GM20000 (cell line): ENCODE measurements around the gene BTF3.
"Not testable (repeated sequence)": the region's sequence is repeated elsewhere in the genome, so short reads cannot be mapped to it uniquely, and the experiment has no call there.

Experiments
- DNase-seq: peaks from one replicate; pipeline ENCODE4 v3.0.0; 2012; ENCODE audit warnings: low spot score
- TF ChIP-seq, protein P1 (sequence below): IDR thresholded peaks from 2 replicates; pipeline ENCODE4 v1.5.1; 2012; ENCODE audit warnings: mild to moderate bottlenecking, control low read depth; ENCODE audit errors: extremely low read depth, missing control alignments

BTF3 gene

DNA sequence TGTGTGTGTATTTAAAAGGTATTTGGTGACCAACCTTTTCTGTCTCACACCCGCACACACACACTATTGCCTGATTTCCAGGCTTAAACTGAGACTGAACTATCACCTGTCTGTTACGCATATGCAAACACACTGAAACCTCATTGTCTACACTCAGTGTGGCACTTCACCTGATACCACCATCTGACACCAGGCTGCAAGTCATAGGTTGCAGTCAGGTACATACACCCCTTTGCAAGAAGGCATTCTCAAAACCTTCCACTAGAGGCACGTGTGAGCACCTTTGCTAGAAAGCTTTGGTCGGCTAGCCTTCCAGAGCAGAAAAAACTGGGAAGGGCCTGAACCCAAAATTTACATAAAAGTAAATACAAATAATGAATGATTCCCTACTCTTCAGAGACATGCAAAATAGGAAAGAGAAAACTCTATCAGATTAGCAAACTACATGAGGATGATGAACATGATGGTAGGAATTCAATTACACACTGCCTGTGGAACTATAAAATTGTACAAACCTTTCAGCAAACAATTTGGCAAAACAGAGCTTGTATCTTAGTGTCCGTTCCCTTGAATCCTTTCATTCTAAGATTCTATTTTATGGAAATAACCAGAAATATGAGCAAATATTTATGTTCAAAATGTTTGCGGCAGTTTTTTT, 43.7 kb upstream of the BTF3 start:
- TF ChIP-seq, protein P1, sequence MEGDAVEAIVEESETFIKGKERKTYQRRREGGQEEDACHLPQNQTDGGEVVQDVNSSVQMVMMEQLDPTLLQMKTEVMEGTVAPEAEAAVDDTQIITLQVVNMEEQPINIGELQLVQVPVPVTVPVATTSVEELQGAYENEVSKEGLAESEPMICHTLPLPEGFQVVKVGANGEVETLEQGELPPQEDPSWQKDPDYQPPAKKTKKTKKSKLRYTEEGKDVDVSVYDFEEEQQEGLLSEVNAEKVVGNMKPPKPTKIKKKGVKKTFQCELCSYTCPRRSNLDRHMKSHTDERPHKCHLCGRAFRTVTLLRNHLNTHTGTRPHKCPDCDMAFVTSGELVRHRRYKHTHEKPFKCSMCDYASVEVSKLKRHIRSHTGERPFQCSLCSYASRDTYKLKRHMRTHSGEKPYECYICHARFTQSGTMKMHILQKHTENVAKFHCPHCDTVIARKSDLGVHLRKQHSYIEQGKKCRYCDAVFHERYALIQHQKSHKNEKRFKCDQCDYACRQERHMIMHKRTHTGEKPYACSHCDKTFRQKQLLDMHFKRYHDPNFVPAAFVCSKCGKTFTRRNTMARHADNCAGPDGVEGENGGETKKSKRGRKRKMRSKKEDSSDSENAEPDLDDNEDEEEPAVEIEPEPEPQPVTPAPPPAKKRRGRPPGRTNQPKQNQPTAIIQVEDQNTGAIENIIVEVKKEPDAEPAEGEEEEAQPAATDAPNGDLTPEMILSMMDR, result peak; percentile 60
- no peak for DNase-seq

DNA sequence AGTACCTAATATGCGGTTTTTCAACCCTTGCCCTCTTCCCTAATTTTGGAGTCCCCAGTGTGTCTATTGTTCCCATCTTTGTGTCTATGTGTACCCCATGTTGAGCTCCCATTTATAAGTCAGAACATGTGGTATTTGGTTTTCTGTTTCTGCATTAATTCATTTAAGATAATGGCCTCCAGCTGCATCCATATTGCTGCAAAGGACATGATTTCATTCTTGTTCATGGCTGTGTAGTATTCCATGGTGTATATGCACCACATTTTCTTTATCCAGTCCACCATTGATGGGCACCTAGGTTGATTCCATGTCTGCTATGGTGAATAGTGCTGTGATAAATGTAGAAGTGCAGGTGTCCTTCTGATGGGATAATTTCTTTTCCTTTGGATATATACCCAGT, 41.8 kb upstream of the BTF3 start:
- not testable (repeated sequence) for DNase-seq

DNA sequence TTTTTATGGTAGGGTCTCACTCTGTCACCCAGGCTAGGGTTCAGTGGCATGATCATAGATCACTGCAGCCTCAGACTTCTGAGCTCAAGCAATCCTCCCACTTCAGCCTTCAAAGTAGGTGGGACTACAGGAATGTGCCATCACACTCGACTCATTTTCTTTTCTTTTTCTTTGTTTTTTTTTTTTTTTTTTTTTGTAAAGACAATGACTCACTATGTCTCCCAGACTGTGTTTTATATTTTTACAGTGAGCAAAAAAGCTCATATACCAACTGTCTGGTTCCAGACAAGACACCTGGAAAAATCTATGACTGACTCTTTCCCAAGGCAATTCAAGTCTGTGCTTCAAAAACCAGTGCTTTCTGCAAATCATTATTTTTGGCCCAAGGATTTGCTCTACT, 38.9 kb upstream of the BTF3 start:
- TF ChIP-seq, protein P1, result no peak
- no peak for DNase-seq

DNA sequence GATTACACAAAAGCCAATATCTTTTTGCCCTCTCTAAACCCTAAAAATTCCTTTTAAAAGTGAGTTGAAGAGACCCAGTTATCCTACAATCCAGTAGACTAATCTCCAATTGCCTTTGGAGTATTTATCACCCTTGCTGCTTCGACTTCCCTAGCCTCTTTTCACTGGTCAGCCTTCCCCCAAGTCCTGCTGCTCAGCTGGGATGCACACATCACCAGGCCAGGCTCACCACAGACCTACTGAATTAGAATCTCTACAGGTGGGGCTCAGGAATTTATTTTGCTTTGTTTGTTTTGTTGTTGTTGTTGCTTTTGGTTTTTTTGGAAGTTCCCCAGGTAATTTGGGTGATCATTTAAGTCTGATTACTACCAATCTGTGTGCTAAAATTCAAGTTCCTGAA, 38.1 kb upstream of the BTF3 start:
- TF ChIP-seq, protein P1, result no peak
- no peak for DNase-seq

DNA sequence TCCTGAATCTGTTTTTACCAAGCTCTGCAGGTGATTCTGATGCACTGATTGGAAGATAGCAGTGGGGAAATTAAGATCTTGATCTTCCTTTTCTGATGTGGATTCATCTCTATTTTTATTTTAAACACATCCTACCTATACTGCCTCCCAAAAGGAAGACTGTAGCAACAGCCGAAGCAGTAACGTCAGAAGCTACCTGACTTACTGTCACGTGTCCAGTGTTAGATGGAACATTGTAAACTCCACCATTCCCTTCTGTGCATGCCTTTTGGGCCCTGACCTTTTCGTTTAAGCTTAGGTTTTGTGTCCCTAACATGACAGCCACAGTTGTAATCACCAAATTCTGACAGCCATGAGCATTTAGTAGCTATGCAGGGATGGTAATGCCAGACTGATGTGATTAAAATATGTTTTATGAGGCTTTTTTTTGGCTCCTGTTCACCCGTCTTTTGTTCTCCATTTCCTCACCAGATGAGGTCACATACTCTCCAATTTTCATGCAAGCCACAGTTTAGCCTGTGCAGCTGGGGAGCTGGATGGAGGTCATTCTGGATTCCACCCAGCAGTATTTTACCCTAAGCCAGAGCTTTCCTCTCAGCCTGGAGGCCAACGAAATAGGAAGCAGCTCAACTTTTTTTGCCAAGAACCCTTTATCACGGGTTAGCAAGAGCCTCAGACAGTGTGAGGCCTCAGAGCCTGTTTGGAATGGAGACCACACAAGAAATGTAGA, 34.1 kb upstream of the BTF3 start:
- TF ChIP-seq, protein P1, result no peak
- no peak for DNase-seq

DNA sequence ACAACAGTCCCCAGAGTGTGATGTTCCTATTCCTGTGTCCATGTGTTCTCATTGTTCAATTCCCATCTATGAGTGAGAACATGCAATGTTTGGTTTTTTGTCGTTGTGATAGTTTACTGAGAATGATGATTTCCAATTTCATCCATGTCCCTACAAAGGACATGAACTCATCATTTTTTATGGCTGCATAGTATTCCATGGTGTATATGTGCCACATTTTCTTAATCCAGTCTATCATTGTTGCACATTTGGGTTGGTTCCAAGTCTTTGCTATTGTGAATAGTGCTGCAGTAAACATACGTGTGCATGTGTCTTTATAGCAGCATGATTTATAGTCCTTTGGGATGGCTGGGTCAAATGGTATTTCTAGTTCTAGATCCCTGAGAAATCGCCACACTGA, 29.6 kb upstream of the BTF3 start:
- not testable (repeated sequence) for DNase-seq

DNA sequence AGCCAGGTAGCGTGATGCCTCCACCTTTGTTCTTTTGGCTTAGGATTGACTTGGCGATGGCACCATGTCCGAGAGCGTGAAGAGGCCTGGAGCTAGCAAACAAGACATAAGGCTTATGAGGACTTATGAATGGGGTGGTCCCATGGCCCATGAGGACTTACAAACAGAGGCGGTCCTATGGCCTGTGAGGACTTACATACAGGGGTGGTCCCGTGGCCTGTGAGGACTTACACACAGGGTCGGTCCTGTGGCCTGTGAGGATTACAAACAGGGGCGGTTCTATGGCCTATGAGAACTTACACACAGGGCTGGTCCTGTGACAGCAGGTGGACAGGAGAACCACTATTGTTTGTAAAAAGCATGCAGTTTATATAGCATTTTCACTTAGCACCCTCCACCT, 28.4 kb upstream of the BTF3 start:
- no peak for DNase-seq
- TF ChIP-seq, protein P1, result no peak

DNA sequence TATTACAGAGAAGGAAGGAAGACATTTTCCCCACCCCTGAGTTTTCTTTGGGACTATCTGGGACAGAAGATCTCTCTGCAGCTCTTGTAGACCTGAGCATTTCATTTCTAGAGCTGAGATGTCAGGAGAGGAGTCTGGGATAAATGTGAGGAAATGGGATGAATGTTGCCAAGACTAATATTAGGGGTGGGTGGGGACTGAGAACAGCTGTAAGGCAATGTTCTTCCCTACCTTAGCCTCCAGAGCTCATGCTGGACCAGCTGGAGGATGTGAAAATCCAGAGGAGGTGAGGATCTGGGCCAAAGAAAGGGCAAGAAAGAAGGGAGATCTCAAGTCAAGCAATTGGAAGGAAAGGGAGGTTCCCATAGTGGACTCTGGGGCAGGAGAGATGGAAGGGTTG, 26.6 kb upstream of the BTF3 start:
- DNase-seq, result no peak
- TF ChIP-seq, protein P1, result no peak
